HEK293 (cell line): ENCODE data around the gene CD82.

ENCODE experiments used
- KLF1 ChIP-seq: fragments of 450-650 bp; formaldehyde crosslinking; IDR thresholded peaks from 2 replicates; pipeline ENCODE4 v1.5.1; 2016; ENCODE audit warnings: missing biosample characterization, missing genetic modification characterization
- KLF16 ChIP-seq: fragments of 450-650 bp; formaldehyde crosslinking; IDR thresholded peaks from 2 replicates; pipeline ENCODE4 v1.5.1; 2017; ENCODE audit warnings: missing biosample characterization, missing genetic modification characterization
- TCF7L2 ChIP-seq: IDR thresholded peaks from 2 replicates; pipeline ENCODE4 v1.6.1; 2011; ENCODE audit warnings: low read depth, mild to moderate bottlenecking, inconsistent platforms, low read length, moderate library complexity, borderline replicate concordance
- ZBTB7A ChIP-seq: fragments of 450-650 bp; formaldehyde crosslinking; IDR thresholded peaks from 2 replicates; pipeline ENCODE4 v1.5.1; 2016; ENCODE audit warnings: low read depth, missing biosample characterization, missing genetic modification characterization
- ZNF121 ChIP-seq: fragments of 450-650 bp; formaldehyde crosslinking; IDR thresholded peaks from 2 replicates; pipeline ENCODE4 v1.5.1; 2016; ENCODE audit warnings: missing biosample characterization, missing genetic modification characterization
- ZNF23 ChIP-seq: fragments of 450-650 bp; formaldehyde crosslinking; IDR thresholded peaks from 2 replicates; pipeline ENCODE4 v1.5.1; 2016; ENCODE audit warnings: missing biosample characterization, missing genetic modification characterization, borderline replicate concordance
- ZNF302 ChIP-seq: fragments of 450-650 bp; formaldehyde crosslinking; IDR thresholded peaks from 2 replicates; pipeline ENCODE4 v1.5.1; 2016; ENCODE audit warnings: missing biosample characterization, missing genetic modification characterization, low read depth
- ZNF391 ChIP-seq: fragments of 450-650 bp; formaldehyde crosslinking; IDR thresholded peaks from 2 replicates; pipeline ENCODE4 v1.5.1; 2016; ENCODE audit warnings: low read depth, missing biosample characterization, missing genetic modification characterization, borderline replicate concordance
- ZNF785 ChIP-seq: fragments of 450-650 bp; formaldehyde crosslinking; IDR thresholded peaks from 2 replicates; pipeline ENCODE4 v1.5.1; 2016; ENCODE audit warnings: missing biosample characterization, missing genetic modification characterization
- TF ChIP-seq, protein P1 (sequence below): fragments of 450-650 bp; formaldehyde crosslinking; IDR thresholded peaks from 2 replicates; pipeline ENCODE4 v1.5.1; 2016; ENCODE audit warnings: missing biosample characterization, missing genetic modification characterization

DNA sequence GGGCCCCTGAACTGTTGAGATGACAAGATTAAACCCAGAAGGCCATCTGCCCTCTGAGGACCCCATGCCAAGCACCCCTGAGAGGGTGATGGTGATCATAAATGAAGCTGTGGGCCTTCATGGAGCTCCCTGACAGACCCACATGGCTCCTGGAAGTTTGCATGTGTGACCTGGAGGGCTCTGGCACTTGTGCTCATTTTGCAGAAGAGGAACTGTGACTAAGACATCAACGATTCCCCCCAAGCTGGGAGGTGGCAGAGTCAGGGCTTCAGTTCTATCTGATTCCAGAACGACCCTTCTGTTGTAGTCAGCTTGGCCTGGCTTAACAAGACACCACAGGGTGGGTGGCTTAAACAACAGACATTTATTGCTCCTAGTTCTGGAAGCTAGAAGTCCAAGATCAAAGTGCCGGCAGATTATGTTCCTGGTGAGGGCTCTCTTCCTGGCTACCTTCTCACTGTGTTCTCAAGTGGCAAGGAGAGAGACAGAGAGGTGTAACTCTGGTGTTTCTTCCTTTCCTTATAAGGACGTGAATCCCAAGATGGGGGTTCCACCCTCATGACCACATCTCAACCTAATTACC is 46.4 kb upstream of the CD82 start:
- TF ChIP-seq, protein P1, sequence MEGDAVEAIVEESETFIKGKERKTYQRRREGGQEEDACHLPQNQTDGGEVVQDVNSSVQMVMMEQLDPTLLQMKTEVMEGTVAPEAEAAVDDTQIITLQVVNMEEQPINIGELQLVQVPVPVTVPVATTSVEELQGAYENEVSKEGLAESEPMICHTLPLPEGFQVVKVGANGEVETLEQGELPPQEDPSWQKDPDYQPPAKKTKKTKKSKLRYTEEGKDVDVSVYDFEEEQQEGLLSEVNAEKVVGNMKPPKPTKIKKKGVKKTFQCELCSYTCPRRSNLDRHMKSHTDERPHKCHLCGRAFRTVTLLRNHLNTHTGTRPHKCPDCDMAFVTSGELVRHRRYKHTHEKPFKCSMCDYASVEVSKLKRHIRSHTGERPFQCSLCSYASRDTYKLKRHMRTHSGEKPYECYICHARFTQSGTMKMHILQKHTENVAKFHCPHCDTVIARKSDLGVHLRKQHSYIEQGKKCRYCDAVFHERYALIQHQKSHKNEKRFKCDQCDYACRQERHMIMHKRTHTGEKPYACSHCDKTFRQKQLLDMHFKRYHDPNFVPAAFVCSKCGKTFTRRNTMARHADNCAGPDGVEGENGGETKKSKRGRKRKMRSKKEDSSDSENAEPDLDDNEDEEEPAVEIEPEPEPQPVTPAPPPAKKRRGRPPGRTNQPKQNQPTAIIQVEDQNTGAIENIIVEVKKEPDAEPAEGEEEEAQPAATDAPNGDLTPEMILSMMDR = no peak
- no peak for TF ChIP-seq KLF1 (tag by site-specific recombination)
- TF ChIP-seq ZNF302 (tag by site-specific recombination) = no peak
- TF ChIP-seq ZNF785 (tag by site-specific recombination) = no peak
- TF ChIP-seq ZNF391 (tag by site-specific recombination) = no peak
- no peak for TF ChIP-seq TCF7L2
- TF ChIP-seq ZBTB7A = no peak
- TF ChIP-seq ZNF23 (tag by site-specific recombination) = no peak
- no peak for TF ChIP-seq ZNF121 (tag by site-specific recombination)
- no peak for TF ChIP-seq KLF16 (tag by site-specific recombination)
